IgD-negative memory B cell (primary cell): ENCODE data around the gene RPL7A. TPM values are rescaled to one million over a fixed set of nuclear protein-coding genes. Genes with fewer than 3 reads are reported as not detected.
"Not testable (repeated sequence)": the region's sequence is repeated elsewhere in the genome, so short reads cannot be mapped to it uniquely, and the experiment has no call there.

Experiments used
- H3K27ac Mint-ChIP-seq, 3 donors: one replicate each; pipeline ENCODE4 v1.8.0; 2020 to 2022; ENCODE audit warnings: mild to moderate bottlenecking in 3 of 3, mixed read lengths in 3 of 3, moderate library complexity in 1 of 3
- H3K27me3 Mint-ChIP-seq: one replicate; pipeline ENCODE4 v1.8.0; 2021; ENCODE audit warnings: mixed read lengths
- H3K36me3 Mint-ChIP-seq: one replicate; pipeline ENCODE4 v1.8.0; 2020; ENCODE audit warnings: mild to moderate bottlenecking, mixed read lengths
- H3K4me1 Mint-ChIP-seq, 3 donors: one replicate each; pipeline ENCODE4 v1.8.0; 2020 to 2022; ENCODE audit warnings: mixed read lengths in 3 of 3, mild to moderate bottlenecking in 1 of 3
- H3K4me3 Mint-ChIP-seq, 4 donors: one replicate each; pipeline ENCODE4 v1.8.0; 2020 to 2022; ENCODE audit warnings: mild to moderate bottlenecking in 4 of 4, mixed read lengths in 4 of 4, moderate library complexity in 3 of 4
- H3K9me3 Mint-ChIP-seq, 3 donors: one replicate each; pipeline ENCODE4 v1.8.0; 2020 to 2021; ENCODE audit warnings: mixed read lengths in 3 of 3, mild to moderate bottlenecking in 1 of 3
- polyA plus RNA-seq: library from polyadenylated mRNA; unstranded; fragments of 300-500 nt; fragmentation: Illumina TruSeq; gene quantifications from one replicate; pipeline ENCODE4 v1.2.3, GENCODE V29; 2021

RPL7A gene
- 1,229 TPM for polyA plus RNA-seq

- H3K36me3 Mint-ChIP-seq: peaks cover 5% of the 10 kb centered on the region
These were observed at the start of gene RPL7A, which contains the start of gene MED22 for GRCh38 chr9:133347985-133348717. TSS of gene RPL7A (plus strand) at chr9:133348218. CDS start at chr9:133348244, 26 bp downstream. TSS of gene MED22 (minus strand) at chr9:133348131. CDS start at chr9:133346662, 1,469 bp downstream.

GRCh38 chr9:133299996-133300395 lies 48.0 kb upstream of the RPL7A start:
- H3K4me3 Mint-ChIP-seq, H3K9me3 Mint-ChIP-seq, H3K27me3 Mint-ChIP-seq, H3K27ac Mint-ChIP-seq, H3K4me1 Mint-ChIP-seq, H3K36me3 Mint-ChIP-seq: not testable (repeated sequence)

More at GRCh38 chr9:133347985-133348717, at the start of gene RPL7A, which contains the start of gene MED22:
- Mint-ChIP-seq H3K27me3 (no peaks in the 10 kb centered on the region), H3K4me1 (peaks cover 17 to 29% (median 23%) of the 10 kb centered on the region in 3 donors), H3K9me3 (no peaks in the 10 kb centered on the region), H3K4me3 (peak within 1 kb of the TSS; percentile 95 to 100 (median 98)), H3K27ac (peak within 1 kb of the TSS; percentile 87 to 99 (median 98))

- Mint-ChIP-seq H3K4me1 (no peaks in the 10 kb centered on the region), H3K4me3 (no peak overlapping the region), H3K27me3 (peaks cover 7% of the 10 kb centered on the region), H3K9me3 (no peaks in the 10 kb centered on the region), H3K27ac (no peak overlapping the region), H3K36me3 (no peaks in the 10 kb centered on the region)
These were observed 46.5 kb upstream of the RPL7A start for GRCh38 chr9:133301253-133302230.

GRCh38 chr9:133303266-133304157 lies 44.5 kb upstream of the RPL7A start:
- H3K4me3 Mint-ChIP-seq: no peak overlapping the region
- H3K9me3 Mint-ChIP-seq: no peaks in the 10 kb centered on the region
- H3K4me1 Mint-ChIP-seq: no peaks in the 10 kb centered on the region
- no peak overlapping the region for H3K27ac Mint-ChIP-seq
- H3K27me3 Mint-ChIP-seq: peaks cover 13% of the 10 kb centered on the region
- H3K36me3 Mint-ChIP-seq: no peaks in the 10 kb centered on the region

GRCh38 chr9:133304158-133304470 lies 43.9 kb upstream of the RPL7A start:
- no peaks in the 10 kb centered on the region for H3K4me1 Mint-ChIP-seq
- no peak overlapping the region for H3K4me3 Mint-ChIP-seq
- no peaks in the 10 kb centered on the region for H3K9me3 Mint-ChIP-seq
- H3K36me3 Mint-ChIP-seq: no peaks in the 10 kb centered on the region
- no peak overlapping the region for H3K27ac Mint-ChIP-seq
- H3K27me3 Mint-ChIP-seq: peaks cover 13% of the 10 kb centered on the region

- peak overlapping the region in 1 of 4 donors; percentile 33 for H3K4me3 Mint-ChIP-seq
- peaks cover 17% of the 10 kb centered on the region for H3K27me3 Mint-ChIP-seq
- H3K4me1 Mint-ChIP-seq: no peaks in the 10 kb centered on the region
- H3K9me3 Mint-ChIP-seq: no peaks in the 10 kb centered on the region
- H3K27ac Mint-ChIP-seq: no peak overlapping the region
- H3K36me3 Mint-ChIP-seq: no peaks in the 10 kb centered on the region
These were observed 43.3 kb upstream of the RPL7A start for GRCh38 chr9:133304477-133305377.

- Mint-ChIP-seq H3K27ac (no peak overlapping the region), H3K4me3 (no peak overlapping the region), H3K9me3 (no peaks in the 10 kb centered on the region)
These were observed 42.3 kb upstream of the RPL7A start for GRCh38 chr9:133305731-133306130.

GRCh38 chr9:133306242-133307204 lies 41.5 kb upstream of the RPL7A start:
- Mint-ChIP-seq H3K9me3 (no peaks in the 10 kb centered on the region), H3K36me3 (no peaks in the 10 kb centered on the region), H3K27ac (no peak overlapping the region), H3K4me3 (no peak overlapping the region), H3K4me1 (no peaks in the 10 kb centered on the region), H3K27me3 (peaks cover 20% of the 10 kb centered on the region)

More at GRCh38 chr9:133305731-133306130, 42.3 kb upstream of the RPL7A start:
- H3K27me3 Mint-ChIP-seq: peaks cover 20% of the 10 kb centered on the region
- no peaks in the 10 kb centered on the region for H3K4me1 Mint-ChIP-seq
- no peaks in the 10 kb centered on the region for H3K36me3 Mint-ChIP-seq

GRCh38 chr9:133307301-133307700 lies 40.7 kb upstream of the RPL7A start:
- Mint-ChIP-seq H3K36me3 (no peaks in the 10 kb centered on the region), H3K27me3 (peaks cover 20% of the 10 kb centered on the region), H3K4me1 (no peaks in the 10 kb centered on the region), H3K4me3 (no peak overlapping the region), H3K27ac (peak overlapping the region in 1 of 3 donors; percentile 33), H3K9me3 (no peaks in the 10 kb centered on the region)

GRCh38 chr9:133309608-133310007 lies 38.4 kb upstream of the RPL7A start:
- Mint-ChIP-seq H3K4me3 (no peak overlapping the region), H3K9me3 (no peaks in the 10 kb centered on the region)

GRCh38 chr9:133315997-133316396 lies 32.0 kb upstream of the RPL7A start:
- Mint-ChIP-seq H3K27ac (no peak overlapping the region), H3K4me3 (no peak overlapping the region), H3K9me3 (no peaks in the 10 kb centered on the region), H3K27me3 (peaks cover 4% of the 10 kb centered on the region), H3K36me3 (no peaks in the 10 kb centered on the region), H3K4me1 (no peaks in the 10 kb centered on the region)

More at GRCh38 chr9:133309608-133310007, 38.4 kb upstream of the RPL7A start:
- Mint-ChIP-seq H3K27me3 (peaks cover 20% of the 10 kb centered on the region), H3K4me1 (no peaks in the 10 kb centered on the region), H3K36me3 (no peaks in the 10 kb centered on the region), H3K27ac (no peak overlapping the region)

GRCh38 chr9:133317551-133317950 lies 30.5 kb upstream of the RPL7A start:
- H3K27ac Mint-ChIP-seq, H3K4me3 Mint-ChIP-seq, H3K9me3 Mint-ChIP-seq, H3K27me3 Mint-ChIP-seq, H3K4me1 Mint-ChIP-seq, H3K36me3 Mint-ChIP-seq: not testable (repeated sequence)

- H3K4me3 Mint-ChIP-seq: no peak overlapping the region
- H3K36me3 Mint-ChIP-seq: no peaks in the 10 kb centered on the region
- no peak overlapping the region for H3K27ac Mint-ChIP-seq
- H3K9me3 Mint-ChIP-seq: peaks cover 0 to 2% (median 0%) of the 10 kb centered on the region in 3 donors
- H3K4me1 Mint-ChIP-seq: no peaks in the 10 kb centered on the region
- peaks cover 6% of the 10 kb centered on the region for H3K27me3 Mint-ChIP-seq
These were observed 27.6 kb upstream of the RPL7A start for GRCh38 chr9:133320421-133320881.
